ENCODE data around the gene SMAD9. TPM values are rescaled to one million over a fixed set of nuclear protein-coding genes. Genes with fewer than 3 reads are reported as not detected.

Gene SMAD9
- polyA plus RNA-seq, 4 donors, result 0.45 to 7.1 (median 2.1) TPM

DNA sequence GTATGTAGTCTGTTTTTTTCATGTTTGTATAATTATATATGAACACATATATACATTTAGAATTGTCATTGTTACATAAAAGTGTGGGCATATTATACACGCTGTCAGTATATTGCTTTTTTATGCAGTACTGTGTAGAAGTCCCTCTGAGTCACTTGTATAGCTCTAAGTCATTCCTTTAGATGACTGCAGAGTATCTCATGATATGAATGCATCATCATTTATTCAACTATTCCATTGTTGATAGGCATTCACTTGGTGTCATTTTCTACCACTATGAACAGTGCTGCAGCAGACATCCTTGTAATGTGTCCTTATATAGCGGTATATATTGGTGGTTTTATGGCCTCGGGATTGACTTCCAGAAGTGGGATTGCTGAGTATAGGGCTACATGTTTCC, 85.7 kb downstream of the SMAD9 start:
- Histone ChIP-seq H3K4me1 (ENCODE audit: control insufficient read depth in 3 of 3, insufficient read depth in 2 of 3, low read depth in 1 of 3, low read length in 2 of 3) (no peaks in the 10 kb centered on the region), H3K9me3 (ENCODE audit: control insufficient read depth in 2 of 2, insufficient read depth in 1 of 2, low read depth in 1 of 2, low read length in 1 of 2) (no peaks in the 10 kb centered on the region), H3K27ac (ENCODE audit: low read depth in 1 of 3, low read length in 2 of 3) (no peak overlapping the region), H3K36me3 (ENCODE audit: control insufficient read depth in 3 of 3, insufficient read depth in 2 of 3, low read depth in 1 of 3, low read length in 3 of 3) (peaks cover 0 to 6% (median 1%) of the 10 kb centered on the region in 3 donors), H3K4me3 (ENCODE audit: low read depth in 1 of 3, low read length in 3 of 3) (no peak overlapping the region), H3K27me3 (ENCODE audit: control insufficient read depth in 3 of 3, insufficient read depth in 3 of 3, low read length in 3 of 3) (no peaks in the 10 kb centered on the region)
- 94 to 96% (median 94%) methylated on average over 3 of the region's 3 CpGs for WGBS, 3 donors
- FAIRE-seq (no peak), DNase-seq (no peak)

- Histone ChIP-seq H3K36me3 (ENCODE audit: control insufficient read depth in 3 of 3, insufficient read depth in 2 of 3, low read depth in 1 of 3, low read length in 3 of 3) (peaks cover 0 to 8% (median 1%) of the 10 kb centered on the region in 3 donors), H3K9me3 (ENCODE audit: control insufficient read depth in 2 of 2, insufficient read depth in 1 of 2, low read depth in 1 of 2, low read length in 1 of 2) (no peaks in the 10 kb centered on the region), H3K4me3 (ENCODE audit: low read depth in 1 of 3, low read length in 3 of 3) (no peak overlapping the region), H3K27me3 (ENCODE audit: control insufficient read depth in 3 of 3, insufficient read depth in 3 of 3, low read length in 3 of 3) (no peaks in the 10 kb centered on the region), H3K4me1 (ENCODE audit: control insufficient read depth in 3 of 3, insufficient read depth in 2 of 3, low read depth in 1 of 3, low read length in 2 of 3) (no peaks in the 10 kb centered on the region), H3K27ac (ENCODE audit: low read depth in 1 of 3, low read length in 2 of 3) (no peak overlapping the region)
- 96 to 100% (median 97%) methylated on average over 3 of the region's 3 CpGs for WGBS, 3 donors
- FAIRE-seq (no peak), DNase-seq (no peak)
Measured at GRCh38 chr13:36831291-36831690, 88.7 kb downstream of the SMAD9 start.

DNA sequence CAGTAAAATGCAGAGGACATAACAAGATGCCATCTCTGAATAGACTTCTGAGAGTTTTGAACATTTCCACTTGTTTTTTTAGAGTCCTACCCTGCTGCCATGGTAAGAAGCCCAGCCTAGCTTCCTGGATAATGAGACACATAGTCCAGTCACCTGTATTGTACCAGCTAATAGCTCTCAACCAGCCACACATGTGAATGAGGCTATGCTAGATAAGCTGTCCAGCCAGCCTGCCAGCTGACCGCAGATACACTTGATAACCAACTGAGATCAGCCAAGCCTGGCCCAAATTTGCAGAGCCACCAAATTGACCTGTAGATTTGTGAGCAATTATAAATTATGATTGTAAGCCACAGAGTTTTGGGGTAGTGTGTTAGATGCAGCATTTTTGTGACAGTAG, 90.3 kb downstream of the SMAD9 start:
- FAIRE-seq, result no peak
- no peak overlapping the region for H3K27ac ChIP-seq (ENCODE audit: low read depth in 1 of 3, low read length in 2 of 3)
- DNase-seq, result no peak
- no peak overlapping the region for H3K4me3 ChIP-seq (ENCODE audit: low read depth in 1 of 3, low read length in 3 of 3)
- H3K4me1 ChIP-seq (ENCODE audit: control insufficient read depth in 3 of 3, insufficient read depth in 2 of 3, low read depth in 1 of 3, low read length in 2 of 3), result no peaks in the 10 kb centered on the region
- peaks cover 0 to 11% (median under 1%) of the 10 kb centered on the region in 3 donors for H3K36me3 ChIP-seq (ENCODE audit: control insufficient read depth in 3 of 3, insufficient read depth in 2 of 3, low read depth in 1 of 3, low read length in 3 of 3)
- no peaks in the 10 kb centered on the region for H3K9me3 ChIP-seq (ENCODE audit: control insufficient read depth in 2 of 2, insufficient read depth in 1 of 2, low read depth in 1 of 2, low read length in 1 of 2)
- 45 to 89% (median 50%) methylated on average over 1 of the region's 1 CpG for WGBS, 3 donors
- no peaks in the 10 kb centered on the region for H3K27me3 ChIP-seq (ENCODE audit: control insufficient read depth in 3 of 3, insufficient read depth in 3 of 3, low read length in 3 of 3)

GRCh38 chr13:36822785-36823184, 97.3 kb downstream of the SMAD9 start:
- FAIRE-seq (no peak), DNase-seq (no peak)
- Histone ChIP-seq H3K27ac (ENCODE audit: low read depth in 1 of 3, low read length in 2 of 3) (no peak overlapping the region), H3K4me1 (ENCODE audit: control insufficient read depth in 3 of 3, insufficient read depth in 2 of 3, low read depth in 1 of 3, low read length in 2 of 3) (peaks cover 0 to 6% (median 5%) of the 10 kb centered on the region in 3 donors), H3K27me3 (ENCODE audit: control insufficient read depth in 3 of 3, insufficient read depth in 3 of 3, low read length in 3 of 3) (no peaks in the 10 kb centered on the region), H3K4me3 (ENCODE audit: low read depth in 1 of 3, low read length in 3 of 3) (no peak overlapping the region), H3K9me3 (ENCODE audit: control insufficient read depth in 2 of 2, insufficient read depth in 1 of 2, low read depth in 1 of 2, low read length in 1 of 2) (no peaks in the 10 kb centered on the region), H3K36me3 (ENCODE audit: control insufficient read depth in 3 of 3, insufficient read depth in 2 of 3, low read depth in 1 of 3, low read length in 3 of 3) (peaks cover 0 to 5% (median 0%) of the 10 kb centered on the region in 3 donors)
- WGBS, 3 donors, result 78 to 83% (median 81%) methylated on average over 3 of the region's 3 CpGs

DNA sequence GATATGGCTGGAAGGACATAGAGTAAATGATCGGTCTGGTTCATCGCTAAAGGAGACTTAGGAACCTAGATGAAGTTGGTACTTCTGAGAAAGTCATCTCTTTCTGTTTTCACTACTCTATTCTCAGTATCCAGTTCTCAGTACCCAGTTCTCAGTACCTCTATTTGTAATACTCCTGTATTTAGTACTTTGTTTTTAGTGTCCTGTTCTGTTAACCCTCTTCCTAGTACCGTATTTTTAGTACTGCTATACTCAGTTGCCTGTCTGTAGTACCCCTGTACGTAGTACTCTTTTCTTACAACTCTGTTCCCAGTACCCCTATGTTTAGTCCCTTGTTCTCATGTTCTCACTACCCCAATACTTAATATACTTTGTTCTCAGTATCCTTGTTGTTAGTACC, 99.8 kb downstream of the SMAD9 start:
- Histone ChIP-seq H3K36me3 (ENCODE audit: control insufficient read depth in 3 of 3, insufficient read depth in 2 of 3, low read depth in 1 of 3, low read length in 3 of 3) (no peaks in the 10 kb centered on the region), H3K4me1 (ENCODE audit: control insufficient read depth in 3 of 3, insufficient read depth in 2 of 3, low read depth in 1 of 3, low read length in 2 of 3) (peaks cover 0 to 6% (median 5%) of the 10 kb centered on the region in 3 donors), H3K4me3 (ENCODE audit: low read depth in 1 of 3, low read length in 3 of 3) (peak overlapping the region in 2 of 3 donors; percentile 77 to 96), H3K27me3 (ENCODE audit: control insufficient read depth in 3 of 3, insufficient read depth in 3 of 3, low read length in 3 of 3) (no peaks in the 10 kb centered on the region), H3K27ac (ENCODE audit: low read depth in 1 of 3, low read length in 2 of 3) (no peak overlapping the region), H3K9me3 (ENCODE audit: control insufficient read depth in 2 of 2, insufficient read depth in 1 of 2, low read depth in 1 of 2, low read length in 1 of 2) (no peaks in the 10 kb centered on the region)
- 35 to 57% (median 37%) methylated on average over 4 of the region's 4 CpGs for WGBS, 3 donors
- no peak for DNase-seq
- no peak for FAIRE-seq

DNA sequence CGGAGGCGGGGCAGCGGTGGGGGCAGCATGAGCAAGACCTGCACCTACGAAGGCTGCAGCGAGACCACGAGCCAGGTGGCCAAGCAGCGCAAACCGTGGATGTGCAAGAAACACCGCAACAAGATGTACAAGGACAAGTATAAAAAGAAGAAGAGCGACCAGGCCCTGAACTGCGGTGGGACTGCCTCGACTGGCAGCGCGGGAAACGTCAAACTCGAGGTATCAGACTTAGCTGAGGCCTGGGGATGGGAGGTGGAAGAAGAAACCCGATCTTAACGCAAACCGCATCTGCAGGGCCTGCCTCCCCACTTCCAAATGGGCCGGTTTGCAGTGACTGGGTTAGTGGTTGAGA, 100.3 kb downstream of the SMAD9 start:
- no peaks in the 10 kb centered on the region for H3K36me3 ChIP-seq (ENCODE audit: control insufficient read depth in 3 of 3, insufficient read depth in 2 of 3, low read depth in 1 of 3, low read length in 3 of 3)
- no peaks in the 10 kb centered on the region for H3K27me3 ChIP-seq (ENCODE audit: control insufficient read depth in 3 of 3, insufficient read depth in 3 of 3, low read length in 3 of 3)
- no peaks in the 10 kb centered on the region for H3K9me3 ChIP-seq (ENCODE audit: control insufficient read depth in 2 of 2, insufficient read depth in 1 of 2, low read depth in 1 of 2, low read length in 1 of 2)
- H3K4me1 ChIP-seq (ENCODE audit: control insufficient read depth in 3 of 3, insufficient read depth in 2 of 3, low read depth in 1 of 3, low read length in 2 of 3), result peaks cover 0 to 6% (median 5%) of the 10 kb centered on the region in 3 donors
- no peak for FAIRE-seq
- WGBS, 3 donors, result 0 to 1% (median 1%) methylated on average over 20 of the region's 20 CpGs
- DNase-seq, result peak in 1 of 2 donors; percentile 9
- peak overlapping the region; percentile 77 to 96 (median 89) for H3K4me3 ChIP-seq (ENCODE audit: low read depth in 1 of 3, low read length in 3 of 3)
- H3K27ac ChIP-seq (ENCODE audit: low read depth in 1 of 3, low read length in 2 of 3), result peak overlapping the region in 1 of 3 donors; percentile 67

DNA sequence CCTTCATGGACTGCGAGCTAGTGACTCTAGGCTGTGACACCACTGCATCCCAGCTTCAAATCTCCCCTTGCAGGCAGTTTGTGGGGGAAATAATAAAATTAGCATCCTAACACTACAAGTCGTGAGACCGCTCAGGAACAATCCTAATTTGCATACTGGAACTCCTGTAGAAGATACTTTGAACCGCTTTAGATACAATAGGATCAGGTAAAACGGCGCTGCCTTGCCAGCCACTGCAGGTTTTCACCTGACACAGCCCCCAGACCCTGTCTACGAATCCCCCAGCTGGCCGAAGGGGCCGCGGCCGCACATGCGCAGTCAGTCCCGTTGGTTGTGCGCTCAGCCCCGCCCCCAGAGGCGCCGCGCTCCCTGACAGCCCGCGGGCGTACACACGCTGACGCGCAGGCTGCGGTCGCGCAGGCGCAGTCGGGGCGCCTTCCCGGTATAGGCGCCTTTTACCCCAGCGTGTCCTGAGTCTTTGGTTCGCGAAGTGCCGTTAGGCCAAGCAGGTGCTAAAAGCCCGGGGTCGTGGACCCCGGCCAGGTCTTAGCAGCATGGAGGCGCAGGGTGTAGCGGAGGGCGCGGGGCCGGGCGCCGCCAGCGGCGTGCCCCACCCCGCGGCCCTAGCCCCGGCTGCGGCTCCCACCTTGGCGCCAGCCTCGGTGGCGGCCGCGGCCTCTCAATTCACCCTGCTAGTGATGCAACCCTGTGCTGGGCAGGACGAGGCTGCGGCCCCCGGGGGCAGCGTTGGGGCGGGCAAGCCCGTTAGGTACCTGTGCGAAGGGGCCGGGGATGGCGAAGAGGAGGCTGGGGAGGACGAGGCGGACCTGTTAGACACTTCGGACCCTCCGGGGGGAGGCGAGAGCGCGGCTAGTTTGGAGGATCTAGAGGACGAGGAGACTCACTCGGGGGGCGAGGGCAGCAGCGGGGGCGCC, 101.0 kb downstream of the SMAD9 start, which contains the start of gene RFXAP:
Gene RFXAP, plus strand, starts transcription at position 419 of the 935 bp plus-strand sequence. Its CDS starts 136 bp downstream, at position 555.
- H3K4me3 ChIP-seq (ENCODE audit: low read depth in 1 of 3, low read length in 3 of 3), result peak within 1 kb of the TSS; percentile 77 to 96 (median 89)
- no peaks in the 10 kb centered on the region for H3K27me3 ChIP-seq (ENCODE audit: control insufficient read depth in 3 of 3, insufficient read depth in 3 of 3, low read length in 3 of 3)
- H3K9me3 ChIP-seq (ENCODE audit: control insufficient read depth in 2 of 2, insufficient read depth in 1 of 2, low read depth in 1 of 2, low read length in 1 of 2), result peaks cover 0 to 4% of the 10 kb centered on the region in 2 donors
- FAIRE-seq (no peak), DNase-seq (peak; percentile 86 to 95)
- peaks cover 0 to 6% (median 5%) of the 10 kb centered on the region in 3 donors for H3K4me1 ChIP-seq (ENCODE audit: control insufficient read depth in 3 of 3, insufficient read depth in 2 of 3, low read depth in 1 of 3, low read length in 2 of 3)
- 1% methylated on average over 67 to 78 of the region's 78 CpGs for WGBS, 3 donors
- H3K36me3 ChIP-seq (ENCODE audit: control insufficient read depth in 3 of 3, insufficient read depth in 2 of 3, low read depth in 1 of 3, low read length in 3 of 3), result no peaks in the 10 kb centered on the region
- peak within 1 kb of the TSS; percentile 36 to 67 (median 47) for H3K27ac ChIP-seq (ENCODE audit: low read depth in 1 of 3, low read length in 2 of 3)

DNA sequence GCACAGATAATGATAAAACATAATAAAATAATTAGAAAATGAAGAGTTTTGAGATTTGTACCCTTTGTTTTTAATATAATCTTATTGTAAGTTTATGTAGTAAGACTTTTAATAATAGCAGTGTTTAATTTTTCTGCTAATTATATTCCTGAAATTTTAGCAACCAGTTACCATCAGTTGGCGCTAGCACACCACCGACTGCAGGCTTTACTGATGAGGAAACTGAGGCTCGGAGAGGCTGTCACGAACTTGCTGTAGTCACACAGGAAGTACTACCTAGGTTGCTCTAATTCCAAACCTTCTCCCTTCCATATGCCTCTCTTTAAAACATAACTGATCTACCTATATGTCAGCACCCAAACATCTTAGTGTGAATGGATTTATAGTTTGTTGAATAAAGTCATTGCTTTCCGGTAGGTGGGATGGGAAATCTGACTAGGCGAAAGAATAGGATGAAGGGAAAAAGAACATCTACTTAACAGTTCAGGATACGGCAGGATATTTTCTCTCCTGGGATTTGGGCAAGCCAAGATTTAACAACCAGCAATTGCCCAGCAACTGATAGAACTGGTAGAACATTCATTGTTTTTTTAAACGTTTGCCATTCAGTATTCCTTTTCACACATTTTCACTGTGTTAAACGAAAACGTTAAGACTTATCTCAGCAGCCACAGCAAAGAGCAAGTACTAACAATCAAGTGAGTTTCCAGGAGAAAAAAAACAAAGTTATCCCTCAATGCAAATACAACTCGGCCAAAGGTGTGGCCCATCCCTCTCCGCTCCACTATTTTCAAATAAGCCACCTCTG, 101.8 kb downstream of the SMAD9 start:
- peaks cover 0 to 4% of the 10 kb centered on the region in 2 donors for H3K9me3 ChIP-seq (ENCODE audit: control insufficient read depth in 2 of 2, insufficient read depth in 1 of 2, low read depth in 1 of 2, low read length in 1 of 2)
- H3K4me3 ChIP-seq (ENCODE audit: low read depth in 1 of 3, low read length in 3 of 3), result peak overlapping the region; percentile 77 to 96 (median 89)
- peak overlapping the region in 1 of 3 donors; percentile 25 for H3K27ac ChIP-seq (ENCODE audit: low read depth in 1 of 3, low read length in 2 of 3)
- DNase-seq (no peak), FAIRE-seq (no peak)
- peaks cover 0 to 6% (median 5%) of the 10 kb centered on the region in 3 donors for H3K4me1 ChIP-seq (ENCODE audit: control insufficient read depth in 3 of 3, insufficient read depth in 2 of 3, low read depth in 1 of 3, low read length in 2 of 3)
- WGBS, 3 donors, result 21 to 37% (median 27%) methylated on average over 12 of the region's 12 CpGs
- no peaks in the 10 kb centered on the region for H3K36me3 ChIP-seq (ENCODE audit: control insufficient read depth in 3 of 3, insufficient read depth in 2 of 3, low read depth in 1 of 3, low read length in 3 of 3)
- H3K27me3 ChIP-seq (ENCODE audit: control insufficient read depth in 3 of 3, insufficient read depth in 3 of 3, low read length in 3 of 3), result peaks cover 0 to 2% (median 0%) of the 10 kb centered on the region in 3 donors

All from small intestine (tissue), 7 donors.